ENCODE data around the gene CPLANE1. TPM values are rescaled to one million over a fixed set of nuclear protein-coding genes. Genes with fewer than 3 reads are reported as not detected.
A peak's percentile ranks its signal among the peaks of the same experiment; 100 is the strongest.
"Not testable (repeated sequence)": the region's sequence is repeated elsewhere in the genome, so short reads cannot be mapped to it uniquely, and the experiment has no call there.

CPLANE1 gene
- total RNA-seq (2022): 15.3 and 17.3 TPM in 2 replicates
- percentile 68 among the genes with signal in this experiment for Bru-seq, nascent RNA
- percentile 74 among the genes with signal in this experiment for BruChase-seq, experiment 1, labeled RNA remaining after a 2-hour chase
- percentile 74 among the genes with signal in this experiment for BruChase-seq, experiment 2, labeled RNA remaining after a 6-hour chase
- long read RNA-seq, partial matches to known transcripts: 1 of 3 reads
- long read RNA-seq, other reads (novel, unspliced or antisense): 2 of 3 reads

- no peaks in the 10 kb centered on the region for H3K4me1 Mint-ChIP-seq (ENCODE audit: low read depth, unreplicated experiment)
- H3K9me3 Mint-ChIP-seq (ENCODE audit: unreplicated experiment): peaks cover 10% of the 10 kb centered on the region
- Histone ChIP-seq H3K4me1 (no peaks in the 10 kb centered on the region), H3K9me3 (no peaks in the 10 kb centered on the region; the same call in 1 of the 2 replicates), H3K4me3 (ENCODE audit: low read depth, low read length) (peak within 1 kb of the TSS; percentile 81), H3K27me3 (replicated peaks; ENCODE audit: control insufficient read depth, insufficient read depth, low read length) (no peaks in the 10 kb centered on the region), H3K36me3 (ENCODE audit: control insufficient read depth, insufficient read depth, low read length) (no peaks in the 10 kb centered on the region)
- TF ChIP-seq, protein P1, sequence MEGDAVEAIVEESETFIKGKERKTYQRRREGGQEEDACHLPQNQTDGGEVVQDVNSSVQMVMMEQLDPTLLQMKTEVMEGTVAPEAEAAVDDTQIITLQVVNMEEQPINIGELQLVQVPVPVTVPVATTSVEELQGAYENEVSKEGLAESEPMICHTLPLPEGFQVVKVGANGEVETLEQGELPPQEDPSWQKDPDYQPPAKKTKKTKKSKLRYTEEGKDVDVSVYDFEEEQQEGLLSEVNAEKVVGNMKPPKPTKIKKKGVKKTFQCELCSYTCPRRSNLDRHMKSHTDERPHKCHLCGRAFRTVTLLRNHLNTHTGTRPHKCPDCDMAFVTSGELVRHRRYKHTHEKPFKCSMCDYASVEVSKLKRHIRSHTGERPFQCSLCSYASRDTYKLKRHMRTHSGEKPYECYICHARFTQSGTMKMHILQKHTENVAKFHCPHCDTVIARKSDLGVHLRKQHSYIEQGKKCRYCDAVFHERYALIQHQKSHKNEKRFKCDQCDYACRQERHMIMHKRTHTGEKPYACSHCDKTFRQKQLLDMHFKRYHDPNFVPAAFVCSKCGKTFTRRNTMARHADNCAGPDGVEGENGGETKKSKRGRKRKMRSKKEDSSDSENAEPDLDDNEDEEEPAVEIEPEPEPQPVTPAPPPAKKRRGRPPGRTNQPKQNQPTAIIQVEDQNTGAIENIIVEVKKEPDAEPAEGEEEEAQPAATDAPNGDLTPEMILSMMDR (IDR thresholded peaks at IDR 0.05; ENCODE audit: insufficient read depth in 1 of 2, low read depth in 1 of 2, low read length in 1 of 2, severe bottlenecking in 1 of 2, unreplicated experiment in 1 of 2): peak in 1 of 2 experiments; percentile 11
- H3K27me3 Mint-ChIP-seq (ENCODE audit: insufficient read depth, unreplicated experiment): no peaks in the 10 kb centered on the region
- peaks cover 9% of the 10 kb centered on the region for H3K36me3 Mint-ChIP-seq (ENCODE audit: insufficient read depth, unreplicated experiment)
- BruUV-seq (replicated peaks): no TSS peak
- peak within 1 kb of the TSS; percentile 93 for H3K4me3 Mint-ChIP-seq (ENCODE audit: unreplicated experiment)
- peak; percentile 80 to 89 for DNase-seq
- POLR2A ChIA-PET: interaction anchor here (0.8 to 1.8 kb wide), 2 partner anchors 23 to 122 kb away, joined by 7 to 11 read pairs; partner anchors contain the start of gene NUP155
- intact Hi-C loops (cut with micrococcal nuclease; ENCODE audit: unreplicated experiment): loop anchor here (5.0 kb wide), 1 partner anchor 38 kb away; no protein-coding TSS in a partner anchor
- H3K27ac Mint-ChIP-seq (ENCODE audit: unreplicated experiment): peak within 1 kb of the TSS; percentile 91
- CTCF ChIA-PET: interaction anchor here (0.8 kb wide), 1 partner anchor 24 kb away, joined by 3 read pairs; no protein-coding TSS in a partner anchor
These were observed at the start of gene CPLANE1 for GRCh38 chr5:37248970-37249814. Gene CPLANE1 (minus strand): TSS chr5:37249376. CDS start chr5:37247698, 1,678 bp downstream.

DNA sequence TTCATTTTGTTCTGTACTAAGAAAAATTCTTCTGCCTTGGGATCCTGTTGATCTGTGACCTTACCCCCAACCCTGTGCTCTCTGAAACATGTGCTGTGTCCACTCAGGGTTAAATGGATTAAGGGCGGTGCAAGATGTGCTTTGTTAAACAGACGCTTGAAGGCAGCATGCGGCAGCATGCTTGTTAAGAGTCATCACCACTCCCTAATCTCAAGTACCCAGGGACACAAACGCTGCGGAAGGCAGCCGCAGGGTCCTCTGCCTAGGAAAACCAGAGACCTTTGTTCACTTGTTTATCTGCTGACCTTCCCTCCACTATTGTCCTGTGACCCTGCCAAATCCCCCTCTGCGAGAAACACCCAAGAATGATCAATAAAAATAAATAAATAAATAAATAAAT, 47.1 kb upstream of the CPLANE1 start:
- H3K27me3 Mint-ChIP-seq (ENCODE audit: insufficient read depth, unreplicated experiment); H3K9me3 Mint-ChIP-seq (ENCODE audit: unreplicated experiment); H3K4me1 ChIP-seq; CTCF ChIA-PET; H3K4me1 Mint-ChIP-seq (ENCODE audit: low read depth, unreplicated experiment); H3K4me3 ChIP-seq (ENCODE audit: low read depth, low read length); H3K27me3 ChIP-seq (replicated peaks; ENCODE audit: control insufficient read depth, insufficient read depth, low read length); BruUV-seq (replicated peaks); H3K9me3 ChIP-seq; POLR2A ChIA-PET; intact Hi-C loops (cut with micrococcal nuclease; ENCODE audit: unreplicated experiment); DNase-seq; H3K36me3 ChIP-seq (ENCODE audit: control insufficient read depth, insufficient read depth, low read length); H3K4me3 Mint-ChIP-seq (ENCODE audit: unreplicated experiment); H3K27ac Mint-ChIP-seq (ENCODE audit: unreplicated experiment): not testable (repeated sequence)
- peaks cover 69% of the 10 kb centered on the region for H3K36me3 Mint-ChIP-seq (ENCODE audit: insufficient read depth, unreplicated experiment)

DNA sequence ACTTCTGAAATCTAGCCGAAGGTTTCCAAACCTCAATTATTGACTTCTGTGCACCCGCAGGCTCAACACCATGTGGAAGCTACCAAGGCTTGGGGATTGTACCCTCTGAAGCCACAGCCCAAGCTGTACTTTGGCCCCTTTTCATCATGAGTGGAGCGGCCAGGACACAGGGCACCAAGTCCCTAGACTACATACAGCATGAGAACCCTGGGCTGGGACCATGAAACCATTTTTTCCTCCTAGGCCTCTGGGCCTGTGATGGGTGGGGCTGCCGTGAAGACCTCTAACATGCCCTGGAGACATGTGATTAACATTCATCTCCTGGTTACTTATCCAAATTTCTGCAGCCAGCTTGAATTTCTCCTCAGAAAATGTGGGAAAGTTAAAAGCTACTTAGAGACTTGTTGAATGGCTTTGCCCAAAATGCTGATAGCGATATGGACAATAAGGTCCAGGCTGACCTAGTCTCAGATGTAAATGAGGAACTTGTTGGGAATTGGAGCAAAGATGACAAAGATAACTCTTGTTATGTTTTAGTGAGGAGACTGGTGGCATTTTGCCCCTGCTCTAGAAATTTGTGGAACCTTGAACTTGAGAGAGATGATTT, 34.1 kb upstream of the CPLANE1 start:
- CTCF ChIA-PET: no interaction called here
- POLR2A ChIA-PET: no interaction called here

More for the DNA sequence above, 34.1 kb upstream of the CPLANE1 start:
- no peaks in the 10 kb centered on the region for H3K4me1 Mint-ChIP-seq (ENCODE audit: low read depth, unreplicated experiment)
- peaks cover 36% of the 10 kb centered on the region for H3K9me3 Mint-ChIP-seq (ENCODE audit: unreplicated experiment)
- Histone ChIP-seq H3K27me3 (replicated peaks; ENCODE audit: control insufficient read depth, insufficient read depth, low read length) (no peaks in the 10 kb centered on the region), H3K9me3 (peaks cover 50% of the 10 kb centered on the region), H3K4me1 (no peaks in the 10 kb centered on the region), H3K4me3 (ENCODE audit: low read depth, low read length) (no peak overlapping the region), H3K36me3 (ENCODE audit: control insufficient read depth, insufficient read depth, low read length) (no peaks in the 10 kb centered on the region)
- peaks cover 15% of the 10 kb centered on the region for H3K36me3 Mint-ChIP-seq (ENCODE audit: insufficient read depth, unreplicated experiment)
- no TSS peak for BruUV-seq (replicated peaks)
- H3K27ac Mint-ChIP-seq (ENCODE audit: unreplicated experiment): no peak overlapping the region
- no peaks in the 10 kb centered on the region for H3K27me3 Mint-ChIP-seq (ENCODE audit: insufficient read depth, unreplicated experiment)
- intact Hi-C loops (cut with micrococcal nuclease; ENCODE audit: unreplicated experiment): no loop called here
- peak in 1 of 2 experiments; percentile 21 for DNase-seq
- TF ChIP-seq, protein P1 (IDR thresholded peaks at IDR 0.05; ENCODE audit: insufficient read depth in 1 of 2, low read depth in 1 of 2, low read length in 1 of 2, severe bottlenecking in 1 of 2, unreplicated experiment in 1 of 2): no peak
- H3K4me3 Mint-ChIP-seq (ENCODE audit: unreplicated experiment): no peak overlapping the region
